ENCODE measurements around the gene CRADD. TPM values are rescaled to one million over a fixed set of nuclear protein-coding genes. Genes with fewer than 3 reads are reported as not detected.

The CRADD gene
- total and polyA plus RNA-seq, 2 donors = 13.9 to 17.1 TPM

DNA sequence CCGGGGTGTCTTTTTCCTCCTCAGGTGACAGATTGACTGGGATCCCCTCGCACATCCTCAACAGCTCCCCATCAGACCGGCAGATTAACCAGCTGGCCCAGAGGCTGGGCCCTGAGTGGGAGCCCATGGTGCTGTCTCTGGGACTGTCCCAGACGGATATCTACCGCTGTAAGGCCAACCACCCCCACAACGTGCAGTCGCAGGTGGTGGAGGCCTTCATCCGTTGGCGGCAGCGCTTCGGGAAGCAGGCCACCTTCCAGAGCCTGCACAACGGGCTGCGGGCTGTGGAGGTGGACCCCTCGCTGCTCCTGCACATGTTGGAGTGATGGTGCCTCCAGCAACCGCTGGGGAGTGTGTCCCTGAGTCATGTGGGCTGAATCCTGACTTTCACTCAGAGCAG is 172.8 kb downstream of the CRADD start:
- Histone ChIP-seq H3K27ac (ENCODE audit: low read depth in 1 of 2, low read length in 1 of 2) (no peak overlapping the region), H3K36me3 (ENCODE audit: control insufficient read depth in 2 of 2, insufficient read depth in 2 of 2, low read length in 1 of 2) (peaks cover 0 to 3% of the 10 kb centered on the region in 2 donors), H3K27me3 (ENCODE audit: control insufficient read depth in 2 of 2, insufficient read depth in 1 of 2, low read length in 1 of 2) (no peaks in the 10 kb centered on the region), H3K4me3 (ENCODE audit: low read length in 2 of 2) (no peak overlapping the region), H3K9me3 (ENCODE audit: control insufficient read depth in 2 of 2, insufficient read depth in 1 of 2, low read length in 1 of 2) (no peaks in the 10 kb centered on the region), H3K4me1 (ENCODE audit: control insufficient read depth in 2 of 2, insufficient read depth in 2 of 2, low read length in 2 of 2) (peaks cover 3 to 21% of the 10 kb centered on the region in 2 donors)
- no peak for DNase-seq (ENCODE audit: low read depth in 6 of 9, low spot score in 9 of 9)
- 98% methylated on average over 15 of the region's 15 CpGs for WGBS

DNA sequence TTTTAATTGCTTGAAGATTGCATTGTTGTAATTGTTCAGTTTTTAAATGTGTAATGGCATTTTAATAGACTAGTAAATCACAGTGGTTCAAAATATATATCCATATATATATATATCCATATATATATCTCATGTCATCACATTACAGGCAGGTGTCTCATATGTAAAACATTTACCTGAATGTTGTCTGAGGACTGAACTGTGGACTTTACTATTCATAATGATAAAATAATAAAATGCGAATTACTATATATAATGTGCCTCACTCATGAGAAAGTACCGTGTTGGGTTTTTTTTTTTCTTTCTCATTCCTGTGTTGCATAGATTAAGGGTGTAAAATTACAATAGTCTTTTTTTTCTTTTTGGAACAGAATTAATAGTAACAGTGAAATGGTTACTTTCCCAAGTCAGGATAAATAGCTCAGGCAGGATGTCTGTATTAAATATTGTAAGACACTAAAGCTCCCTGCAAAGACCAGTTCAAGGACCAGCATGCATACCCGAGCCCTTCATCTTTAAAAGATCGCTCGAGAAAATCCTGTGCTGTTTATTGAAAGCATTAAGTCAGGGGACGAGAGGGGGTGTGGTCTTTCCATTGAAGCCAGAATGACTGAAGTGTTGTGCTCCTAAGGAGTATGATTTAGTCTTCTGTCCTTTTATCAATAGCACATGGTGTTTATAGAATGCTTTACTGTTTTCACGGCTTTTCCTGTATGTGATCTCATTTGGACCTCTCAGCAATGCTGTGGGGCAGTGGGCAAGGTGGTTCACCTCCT is 173.5 kb downstream of the CRADD start:
- Histone ChIP-seq H3K4me3 (ENCODE audit: low read length in 2 of 2) (no peak overlapping the region), H3K4me1 (ENCODE audit: control insufficient read depth in 2 of 2, insufficient read depth in 2 of 2, low read length in 2 of 2) (peaks cover 3 to 21% of the 10 kb centered on the region in 2 donors), H3K36me3 (ENCODE audit: control insufficient read depth in 2 of 2, insufficient read depth in 2 of 2, low read length in 1 of 2) (peaks cover 0 to 3% of the 10 kb centered on the region in 2 donors), H3K9me3 (ENCODE audit: control insufficient read depth in 2 of 2, insufficient read depth in 1 of 2, low read length in 1 of 2) (no peaks in the 10 kb centered on the region), H3K27me3 (ENCODE audit: control insufficient read depth in 2 of 2, insufficient read depth in 1 of 2, low read length in 1 of 2) (no peaks in the 10 kb centered on the region), H3K27ac (ENCODE audit: low read depth in 1 of 2, low read length in 1 of 2) (no peak overlapping the region)
- DNase-seq (ENCODE audit: low read depth in 6 of 9, low spot score in 9 of 9) = no peak
- 97% methylated on average over 7 of the region's 7 CpGs for WGBS

DNA sequence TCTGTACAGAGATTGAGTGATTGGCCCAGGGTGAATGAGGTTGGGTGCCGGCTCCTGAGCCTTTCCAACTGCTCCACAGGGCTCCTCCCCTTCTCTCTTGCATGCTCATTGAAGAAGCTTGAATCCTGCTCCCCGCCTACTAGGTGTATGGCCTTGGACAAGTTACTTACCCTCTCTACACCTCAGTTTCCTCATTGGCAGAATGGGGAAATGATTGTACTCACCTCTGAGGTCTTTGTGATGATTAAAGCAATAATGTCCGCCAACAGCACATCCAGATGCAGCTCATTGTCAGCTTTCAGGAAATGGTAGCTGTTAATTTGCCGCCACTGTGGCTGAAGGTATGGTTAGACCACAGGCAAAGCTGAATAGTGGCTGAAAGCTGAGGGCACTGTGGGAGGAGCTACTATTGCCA is 174.1 kb downstream of the CRADD start:
- H3K27me3 ChIP-seq (ENCODE audit: control insufficient read depth in 2 of 2, insufficient read depth in 1 of 2, low read length in 1 of 2) = no peaks in the 10 kb centered on the region
- H3K27ac ChIP-seq (ENCODE audit: low read depth in 1 of 2, low read length in 1 of 2) = no peak overlapping the region
- no peaks in the 10 kb centered on the region for H3K9me3 ChIP-seq (ENCODE audit: control insufficient read depth in 2 of 2, insufficient read depth in 1 of 2, low read length in 1 of 2)
- no peak overlapping the region for H3K4me3 ChIP-seq (ENCODE audit: low read length in 2 of 2)
- 35% methylated on average over 4 of the region's 4 CpGs for WGBS
- H3K4me1 ChIP-seq (ENCODE audit: control insufficient read depth in 2 of 2, insufficient read depth in 2 of 2, low read length in 2 of 2) = peaks cover 3 to 21% of the 10 kb centered on the region in 2 donors
- H3K36me3 ChIP-seq (ENCODE audit: control insufficient read depth in 2 of 2, insufficient read depth in 2 of 2, low read length in 1 of 2) = peaks cover 0 to 3% of the 10 kb centered on the region in 2 donors
- peak in 2 of 9 donors; percentile 16 to 46 for DNase-seq (ENCODE audit: low read depth in 6 of 9, low spot score in 9 of 9)

DNA sequence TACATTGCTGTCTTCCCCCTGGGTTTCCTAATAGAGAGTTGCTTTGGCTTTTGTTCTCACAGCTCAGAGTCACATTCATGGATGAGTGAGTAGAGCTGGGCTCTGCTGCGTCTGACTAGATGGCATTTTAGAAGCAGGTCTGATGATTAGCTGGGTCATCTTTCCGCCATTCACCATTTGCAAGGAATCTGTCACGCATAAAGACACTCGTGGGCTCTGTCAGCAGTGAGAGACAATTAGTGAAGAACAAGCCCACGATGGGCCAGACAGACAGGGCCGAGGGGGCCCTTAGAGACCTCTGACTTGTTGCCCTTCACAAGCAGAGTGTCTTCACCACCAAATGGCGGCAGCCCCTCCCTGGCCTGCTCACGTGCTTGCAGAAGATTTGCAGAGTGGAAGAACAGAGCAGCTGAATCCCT is 175.0 kb downstream of the CRADD start:
- peaks cover 0 to 3% of the 10 kb centered on the region in 2 donors for H3K36me3 ChIP-seq (ENCODE audit: control insufficient read depth in 2 of 2, insufficient read depth in 2 of 2, low read length in 1 of 2)
- 94% methylated on average over 8 of the region's 8 CpGs for WGBS
- peaks cover 3 to 21% of the 10 kb centered on the region in 2 donors for H3K4me1 ChIP-seq (ENCODE audit: control insufficient read depth in 2 of 2, insufficient read depth in 2 of 2, low read length in 2 of 2)
- H3K27me3 ChIP-seq (ENCODE audit: control insufficient read depth in 2 of 2, insufficient read depth in 1 of 2, low read length in 1 of 2) = no peaks in the 10 kb centered on the region
- H3K27ac ChIP-seq (ENCODE audit: low read depth in 1 of 2, low read length in 1 of 2) = no peak overlapping the region
- no peaks in the 10 kb centered on the region for H3K9me3 ChIP-seq (ENCODE audit: control insufficient read depth in 2 of 2, insufficient read depth in 1 of 2, low read length in 1 of 2)
- no peak for DNase-seq (ENCODE audit: low read depth in 6 of 9, low spot score in 9 of 9)
- H3K4me3 ChIP-seq (ENCODE audit: low read length in 2 of 2) = no peak overlapping the region

DNA sequence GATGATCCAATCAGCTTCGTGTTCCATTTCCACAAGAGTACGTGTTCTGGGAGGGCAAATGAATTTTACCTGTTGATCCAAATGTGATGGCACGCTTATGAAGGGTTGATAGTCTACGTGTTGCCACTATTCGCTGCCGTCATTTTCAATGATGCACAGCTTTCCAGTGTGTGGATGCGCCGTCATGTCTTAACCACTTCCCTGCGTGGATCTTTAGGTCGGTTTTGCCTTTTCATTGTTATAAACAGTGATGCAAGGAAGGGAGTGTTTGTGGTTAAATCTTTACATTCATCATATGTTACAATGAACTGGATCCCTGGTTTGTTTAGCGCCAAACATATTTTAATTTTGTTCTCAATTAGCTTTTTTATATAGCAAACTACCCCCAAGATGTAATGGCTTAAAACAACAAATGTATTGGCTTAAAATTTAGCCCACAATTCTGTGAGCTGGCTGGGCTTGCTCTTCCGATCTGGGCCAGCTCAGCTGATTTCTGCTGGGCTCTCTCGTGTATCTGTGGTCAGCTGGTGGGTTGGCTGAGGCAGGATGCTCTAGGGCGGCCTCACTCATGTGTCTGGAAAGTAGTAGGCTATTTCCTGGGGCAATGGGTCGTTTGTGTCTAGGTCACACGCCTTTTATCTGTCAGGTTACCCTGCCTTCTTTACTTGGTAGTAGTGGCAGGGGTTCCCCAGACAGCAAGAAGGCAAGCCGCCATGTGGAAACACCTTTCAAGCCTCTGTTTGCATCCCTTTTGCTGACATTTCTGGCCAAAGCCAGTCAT is 176.7 kb downstream of the CRADD start:
- DNase-seq (ENCODE audit: low read depth in 6 of 9, low spot score in 9 of 9) = no peak
- 86% methylated on average over 17 of the region's 17 CpGs for WGBS
- peaks cover 3 to 16% of the 10 kb centered on the region in 2 donors for H3K4me1 ChIP-seq (ENCODE audit: control insufficient read depth in 2 of 2, insufficient read depth in 2 of 2, low read length in 2 of 2)
- H3K4me3 ChIP-seq (ENCODE audit: low read length in 2 of 2) = no peak overlapping the region
- H3K27ac ChIP-seq (ENCODE audit: low read depth in 1 of 2, low read length in 1 of 2) = no peak overlapping the region
- H3K9me3 ChIP-seq (ENCODE audit: control insufficient read depth in 2 of 2, insufficient read depth in 1 of 2, low read length in 1 of 2) = no peaks in the 10 kb centered on the region
- H3K36me3 ChIP-seq (ENCODE audit: control insufficient read depth in 2 of 2, insufficient read depth in 2 of 2, low read length in 1 of 2) = peaks cover 0 to 3% of the 10 kb centered on the region in 2 donors
- no peaks in the 10 kb centered on the region for H3K27me3 ChIP-seq (ENCODE audit: control insufficient read depth in 2 of 2, insufficient read depth in 1 of 2, low read length in 1 of 2)

DNA sequence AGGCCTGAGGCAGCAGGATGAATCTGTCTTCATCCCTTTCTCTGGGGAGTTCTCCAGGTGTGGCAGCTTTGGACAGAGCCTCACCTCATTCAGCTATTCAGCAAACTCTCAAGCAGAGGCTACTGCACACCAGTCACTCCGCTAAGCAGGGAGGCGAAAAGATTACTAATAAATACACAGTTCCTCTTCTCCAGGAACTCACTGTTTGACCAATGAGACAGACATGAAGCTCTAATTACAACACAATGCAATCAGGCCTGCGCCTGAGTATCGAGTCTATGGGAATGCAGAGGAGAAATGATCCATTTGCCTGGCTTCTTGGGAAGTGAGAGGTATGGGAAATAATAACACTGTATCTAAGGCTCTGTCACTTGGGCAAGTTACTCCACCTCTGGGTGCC is 178.1 kb downstream of the CRADD start:
- Histone ChIP-seq H3K27ac (ENCODE audit: low read depth in 1 of 2, low read length in 1 of 2) (no peak overlapping the region), H3K4me3 (ENCODE audit: low read length in 2 of 2) (no peak overlapping the region)
- 97% methylated on average over 4 of the region's 4 CpGs for WGBS

DNA sequence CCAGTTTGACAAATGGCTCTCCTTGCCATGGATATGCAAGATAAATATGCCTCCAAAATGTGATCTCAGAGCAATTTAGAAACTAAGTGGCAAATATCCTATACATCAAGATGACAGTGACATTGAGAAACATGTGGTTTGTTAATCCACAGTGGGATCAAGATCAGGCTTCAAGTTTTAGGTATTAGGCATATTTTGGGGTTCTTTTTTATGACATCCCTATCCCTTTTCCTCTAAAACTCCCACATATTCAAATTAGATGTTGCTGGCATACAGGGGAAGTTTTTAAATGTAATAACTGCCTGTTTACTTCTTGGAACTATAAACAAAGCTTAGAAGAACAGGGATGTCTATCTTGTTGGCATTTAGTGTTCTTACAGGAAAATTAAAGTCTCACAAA is 179.4 kb downstream of the CRADD start:
- no peaks in the 10 kb centered on the region for H3K27me3 ChIP-seq (ENCODE audit: control insufficient read depth in 2 of 2, insufficient read depth in 1 of 2, low read length in 1 of 2)
- DNase-seq (ENCODE audit: low read depth in 6 of 9, low spot score in 9 of 9) = no peak
- H3K4me1 ChIP-seq (ENCODE audit: control insufficient read depth in 2 of 2, insufficient read depth in 2 of 2, low read length in 2 of 2) = peaks cover 0 to 5% of the 10 kb centered on the region in 2 donors
- no peaks in the 10 kb centered on the region for H3K36me3 ChIP-seq (ENCODE audit: control insufficient read depth in 2 of 2, insufficient read depth in 2 of 2, low read length in 1 of 2)
- no peak overlapping the region for H3K4me3 ChIP-seq (ENCODE audit: low read length in 2 of 2)
- H3K27ac ChIP-seq (ENCODE audit: low read depth in 1 of 2, low read length in 1 of 2) = no peak overlapping the region
- H3K9me3 ChIP-seq (ENCODE audit: control insufficient read depth in 2 of 2, insufficient read depth in 1 of 2, low read length in 1 of 2) = no peaks in the 10 kb centered on the region

More for the DNA sequence above, 178.1 kb downstream of the CRADD start:
- no peaks in the 10 kb centered on the region for H3K36me3 ChIP-seq (ENCODE audit: control insufficient read depth in 2 of 2, insufficient read depth in 2 of 2, low read length in 1 of 2)
- peaks cover 3 to 13% of the 10 kb centered on the region in 2 donors for H3K4me1 ChIP-seq (ENCODE audit: control insufficient read depth in 2 of 2, insufficient read depth in 2 of 2, low read length in 2 of 2)
- no peaks in the 10 kb centered on the region for H3K9me3 ChIP-seq (ENCODE audit: control insufficient read depth in 2 of 2, insufficient read depth in 1 of 2, low read length in 1 of 2)
- H3K27me3 ChIP-seq (ENCODE audit: control insufficient read depth in 2 of 2, insufficient read depth in 1 of 2, low read length in 1 of 2) = no peaks in the 10 kb centered on the region
- DNase-seq (ENCODE audit: low read depth in 6 of 9, low spot score in 9 of 9) = no peak

DNA sequence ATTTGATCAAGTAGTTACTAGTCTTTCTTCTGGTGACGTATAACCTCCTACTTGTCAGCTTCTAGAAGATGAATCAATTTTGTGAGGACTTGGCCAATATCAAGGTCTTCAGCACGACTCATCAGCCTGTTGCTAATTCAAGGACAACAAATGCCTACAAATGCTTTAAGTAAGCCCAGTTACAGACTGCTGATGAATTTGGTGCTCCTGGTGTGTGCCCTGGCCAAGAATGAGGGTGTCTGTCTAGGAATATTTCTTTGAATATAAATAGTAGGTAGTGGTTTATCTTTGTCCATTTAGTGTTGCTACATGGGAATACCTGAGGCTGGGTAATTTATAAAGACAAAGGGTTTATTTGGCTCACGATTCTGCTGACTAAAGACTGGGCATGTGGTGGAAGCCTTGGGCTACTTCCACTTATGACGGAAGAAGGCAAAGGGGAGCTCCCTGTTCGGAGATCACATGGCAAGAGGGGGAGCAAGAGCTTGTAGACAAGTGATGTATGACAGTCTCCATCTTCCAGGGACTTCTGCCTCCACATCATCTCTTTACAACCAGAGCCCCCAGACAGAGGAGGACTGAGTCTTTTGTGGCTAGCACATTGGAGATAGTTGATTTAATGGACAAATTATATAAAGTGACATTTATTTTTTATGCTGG is 180.2 kb downstream of the CRADD start:
- Histone ChIP-seq H3K27ac (ENCODE audit: low read depth in 1 of 2, low read length in 1 of 2) (no peak overlapping the region), H3K4me3 (ENCODE audit: low read length in 2 of 2) (no peak overlapping the region), H3K36me3 (ENCODE audit: control insufficient read depth in 2 of 2, insufficient read depth in 2 of 2, low read length in 1 of 2) (no peaks in the 10 kb centered on the region), H3K4me1 (ENCODE audit: control insufficient read depth in 2 of 2, insufficient read depth in 2 of 2, low read length in 2 of 2) (peaks cover 0 to 2% of the 10 kb centered on the region in 2 donors), H3K9me3 (ENCODE audit: control insufficient read depth in 2 of 2, insufficient read depth in 1 of 2, low read length in 1 of 2) (no peaks in the 10 kb centered on the region), H3K27me3 (ENCODE audit: control insufficient read depth in 2 of 2, insufficient read depth in 1 of 2, low read length in 1 of 2) (no peaks in the 10 kb centered on the region)
- WGBS = 97% methylated on average over 5 of the region's 5 CpGs
- no peak for DNase-seq (ENCODE audit: low read depth in 6 of 9, low spot score in 9 of 9)

DNA sequence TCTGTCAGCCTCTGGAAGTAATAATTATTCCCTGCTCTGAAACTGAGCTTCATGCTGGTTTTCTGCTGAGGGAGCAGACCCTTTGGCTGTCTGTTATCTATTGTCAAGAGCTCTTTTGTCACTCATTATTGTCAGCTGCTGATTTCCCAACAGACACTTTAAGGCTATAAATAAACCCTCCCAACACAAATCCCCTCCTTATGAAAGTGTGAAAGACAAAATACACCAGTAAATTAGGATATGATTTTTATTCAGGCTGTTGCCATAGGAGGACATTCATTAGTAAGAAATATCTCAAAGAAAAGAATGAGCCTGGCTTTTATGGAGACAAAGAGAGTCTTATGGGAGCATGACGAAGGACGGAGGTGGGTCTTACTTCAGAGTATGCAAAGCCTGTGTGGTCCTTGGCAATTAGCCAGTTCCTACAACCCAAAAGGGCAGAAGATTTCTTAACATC is 180.8 kb downstream of the CRADD start:
- Histone ChIP-seq H3K36me3 (ENCODE audit: control insufficient read depth in 2 of 2, insufficient read depth in 2 of 2, low read length in 1 of 2) (no peaks in the 10 kb centered on the region), H3K9me3 (ENCODE audit: control insufficient read depth in 2 of 2, insufficient read depth in 1 of 2, low read length in 1 of 2) (no peaks in the 10 kb centered on the region), H3K4me3 (ENCODE audit: low read length in 2 of 2) (no peak overlapping the region), H3K4me1 (ENCODE audit: control insufficient read depth in 2 of 2, insufficient read depth in 2 of 2, low read length in 2 of 2) (no peaks in the 10 kb centered on the region), H3K27me3 (ENCODE audit: control insufficient read depth in 2 of 2, insufficient read depth in 1 of 2, low read length in 1 of 2) (no peaks in the 10 kb centered on the region), H3K27ac (ENCODE audit: low read depth in 1 of 2, low read length in 1 of 2) (no peak overlapping the region)
- DNase-seq (ENCODE audit: low read depth in 6 of 9, low spot score in 9 of 9) = no peak
- 98% methylated on average over 2 of the region's 2 CpGs for WGBS

All from thymus (tissue), 11 donors.